Left ventricle myocardium superior (tissue), 1 donor: Measurements from ENCODE around the gene TFCP2L1. TPM values are rescaled to one million over a fixed set of nuclear protein-coding genes. Genes with fewer than 3 reads are reported as not detected.

Source experiments
- ATAC-seq: fragments of 200-7000 bp; cut with Tn5 transposase; one replicate; pipeline ENCODE4 v1.9.1; 2020; ENCODE audit warnings: mild to moderate bottlenecking, moderate library complexity
- DNase-seq: peaks from one replicate; pipeline ENCODE4 v3.0.0-alpha.2; 2020
- intact Hi-C: fragments of 100-400 bp; cut with micrococcal nuclease; formaldehyde crosslinking; loops from one replicate; pipeline ENCODE4 v1.11.0; 2022
- total RNA-seq: library from RNA; stranded (reverse); fragmentation: NEBNext Ultra II Directional; extraction: Animal tissue kit (Norgen Biotek cat#: 25700); gene quantifications from one replicate; pipeline ENCODE4 v1.2.1, GENCODE V29; 2021
- donor health status: DM: no; HTN: yes; CAD: no; lungs with severe emphysema.

The TFCP2L1 gene
- total RNA-seq, 1 donor from 2014 or later: 0.17 TPM

GRCh38 chr2:121247534-121247933 lies 37.5 kb downstream of the TFCP2L1 start:
- ATAC-seq (no peak), DNase-seq (no peak)
- intact Hi-C loops: no loop called here

GRCh38 chr2:121246704-121247255 lies 38.2 kb downstream of the TFCP2L1 start:
- no peak for ATAC-seq
- DNase-seq: no peak

GRCh38 chr2:121245913-121246312 lies 39.1 kb downstream of the TFCP2L1 start:
- DNase-seq: no peak
- ATAC-seq: no peak
- intact Hi-C loops: no loop called here

More at GRCh38 chr2:121246704-121247255, 38.2 kb downstream of the TFCP2L1 start:
- intact Hi-C loops: no loop called here

- ATAC-seq: no peak
- DNase-seq: no peak
- intact Hi-C loops: no loop called here
These were observed 39.7 kb downstream of the TFCP2L1 start for GRCh38 chr2:121245120-121245820.

- intact Hi-C loops: no loop called here
- DNase-seq: no peak
- ATAC-seq: no peak
These were observed 40.4 kb downstream of the TFCP2L1 start for GRCh38 chr2:121244616-121245015.

- intact Hi-C loops: no loop called here
- ATAC-seq: no peak
- no peak for DNase-seq
These were observed 41.1 kb downstream of the TFCP2L1 start for GRCh38 chr2:121243821-121244460.

GRCh38 chr2:121242976-121243375 lies 42.0 kb downstream of the TFCP2L1 start:
- ATAC-seq (no peak), DNase-seq (no peak)
- intact Hi-C loops: no loop called here

GRCh38 chr2:121242175-121242875 lies 42.7 kb downstream of the TFCP2L1 start:
- intact Hi-C loops: no loop called here
- DNase-seq: no peak
- no peak for ATAC-seq

- DNase-seq (no peak), ATAC-seq (no peak)
- intact Hi-C loops: no loop called here
These were observed 43.5 kb downstream of the TFCP2L1 start for GRCh38 chr2:121241466-121241865.

GRCh38 chr2:121240436-121240835 lies 44.6 kb downstream of the TFCP2L1 start:
- ATAC-seq (no peak), DNase-seq (no peak)
- intact Hi-C loops: no loop called here

- intact Hi-C loops: no loop called here
- DNase-seq: no peak
- ATAC-seq: no peak
These were observed 45.0 kb downstream of the TFCP2L1 start for GRCh38 chr2:121239969-121240368.

- DNase-seq: peak; percentile 22
- intact Hi-C loops: no loop called here
- no peak for ATAC-seq
These were observed 45.5 kb downstream of the TFCP2L1 start for GRCh38 chr2:121239471-121239870.

- ATAC-seq (no peak), DNase-seq (peak; percentile 6)
- intact Hi-C loops: no loop called here
These were observed 46.2 kb downstream of the TFCP2L1 start for GRCh38 chr2:121238828-121239227.

GRCh38 chr2:121237980-121238665 lies 46.9 kb downstream of the TFCP2L1 start:
- ATAC-seq (no peak), DNase-seq (peak; percentile 7)
- intact Hi-C loops: no loop called here

- ATAC-seq (peak; percentile 34), DNase-seq (peak; percentile 36)
- intact Hi-C loops: no loop called here
These were observed 47.5 kb downstream of the TFCP2L1 start for GRCh38 chr2:121237336-121237979.

GRCh38 chr2:121236650-121237180 lies 48.3 kb downstream of the TFCP2L1 start:
- DNase-seq (peak; percentile 8), ATAC-seq (no peak)
- intact Hi-C loops: no loop called here

- intact Hi-C loops: no loop called here
- DNase-seq: peak; percentile 9
- ATAC-seq: no peak
These were observed 48.8 kb downstream of the TFCP2L1 start for GRCh38 chr2:121236101-121236640.

GRCh38 chr2:121235542-121235941 lies 49.5 kb downstream of the TFCP2L1 start:
- ATAC-seq (no peak), DNase-seq (peak; percentile 10)
- intact Hi-C loops: no loop called here
